GM12878 (cell line): ENCODE results near the gene ATXN2. TPM values are rescaled to one million over a fixed set of nuclear protein-coding genes. Genes with fewer than 3 reads are reported as not detected.
A peak's percentile ranks its signal among the peaks of the same experiment; 100 is the strongest.

Source experiments
- BCL3 ChIP-seq: IDR thresholded peaks from 2 replicates; pipeline ENCODE4 v1.6.1; 2011; ENCODE audit warnings: borderline replicate concordance, low read depth, mild to moderate bottlenecking, moderate library complexity, low read length; ENCODE audit not compliant: insufficient read depth, poor library complexity, severe bottlenecking
- BHLHE40 ChIP-seq, 2 experiments: fragments of 450-650 bp in 1 of 2; IDR thresholded peaks; 2 replicates each; pipeline ENCODE4 v1.6.1; 2011 to 2017; ENCODE audit warnings: low read depth in 2 of 2, borderline replicate concordance in 1 of 2, improper control_type of control experiment in 1 of 2, low read length in 1 of 2, mild to moderate bottlenecking in 1 of 2
- CBX3 ChIP-seq: fragments of 200-600 bp; sonication (generic); IDR thresholded peaks from 2 replicates; pipeline ENCODE4 v1.6.1; 2016; ENCODE audit warnings: low read depth, borderline replicate concordance
- CHD2 ChIP-seq: IDR thresholded peaks from 2 replicates; pipeline ENCODE4 v1.6.1; 2011; ENCODE audit warnings: low read depth, low read length, improper control_type of control experiment, borderline replicate concordance
- CHD4 ChIP-seq: fragments of 200-600 bp; sonication (generic); IDR thresholded peaks from 2 replicates; pipeline ENCODE4 v1.6.1; 2016; ENCODE audit warnings: mild to moderate bottlenecking
- CREB1 ChIP-seq: IDR thresholded peaks from 2 replicates; pipeline ENCODE4 v1.6.1; 2012; ENCODE audit warnings: low read depth, mild to moderate bottlenecking, inconsistent platforms
- CTCF ChIP-seq, 3 experiments: IDR thresholded peaks in 2 of 3; conservative IDR thresholded peaks in 1 of 3; 2 replicates each; pipeline ENCODE4 v1.5.1; 2011; ENCODE audit warnings: low read depth in 3 of 3, low read length in 3 of 3, mild to moderate bottlenecking in 3 of 3, control low read depth in 2 of 3, moderate library complexity in 2 of 3, inconsistent platforms in 1 of 3, mixed read lengths in 1 of 3; ENCODE audit not compliant: control insufficient read depth in 2 of 3, insufficient read depth in 1 of 3; ENCODE audit errors: extremely low read depth in 1 of 3
- E4F1 ChIP-seq: fragments of 450-650 bp; IDR thresholded peaks from 2 replicates; pipeline ENCODE4 v1.6.1; 2018; ENCODE audit warnings: borderline replicate concordance, mild to moderate bottlenecking; ENCODE audit not compliant: partially characterized antibody
- EP300 ChIP-seq, 2 experiments: fragments of 150-350 bp in 1 of 2; IDR thresholded peaks; 2 replicates each; pipeline ENCODE4 v1.6.1; 2011 to 2012; ENCODE audit warnings: low read depth in 2 of 2, low read length in 2 of 2, borderline replicate concordance in 1 of 2, improper control_type of control experiment in 1 of 2, inconsistent platforms in 1 of 2; ENCODE audit not compliant: control insufficient read depth in 1 of 2
- IKZF1 ChIP-seq: fragments of 450-650 bp; conservative IDR thresholded peaks from 2 replicates; pipeline ENCODE4 v1.6.1; 2017; ENCODE audit warnings: antibody characterized with exemption, mild to moderate bottlenecking
- JUND ChIP-seq: IDR thresholded peaks from 2 replicates; pipeline ENCODE4 v1.6.1; 2012; ENCODE audit warnings: low read depth, mild to moderate bottlenecking, low read length, improper control_type of control experiment, moderate library complexity
- MEF2A ChIP-seq: IDR thresholded peaks from 2 replicates; pipeline ENCODE4 v1.6.1; 2011; ENCODE audit warnings: low read depth, mild to moderate bottlenecking, low read length, moderate library complexity; ENCODE audit not compliant: insufficient read depth
- MEF2B ChIP-seq: fragments of 450-650 bp; IDR thresholded peaks from 2 replicates; pipeline ENCODE4 v1.6.1; 2018; ENCODE audit warnings: mild to moderate bottlenecking, moderate library complexity; ENCODE audit not compliant: partially characterized antibody, poor library complexity, severe bottlenecking
- NR2F1 ChIP-seq: fragments of 450-650 bp; conservative IDR thresholded peaks from 2 replicates; pipeline ENCODE4 v1.6.1; 2017; ENCODE audit warnings: mild to moderate bottlenecking
- NRF1 ChIP-seq: conservative IDR thresholded peaks from 2 replicates; pipeline ENCODE4 v1.6.1; 2011; ENCODE audit warnings: mild to moderate bottlenecking, low read depth, low read length, improper control_type of control experiment
- PAX8 ChIP-seq: fragments of 450-650 bp; IDR thresholded peaks from 2 replicates; pipeline ENCODE4 v1.6.1; 2017; ENCODE audit warnings: mild to moderate bottlenecking, moderate library complexity
- RAD51 ChIP-seq: fragments of 450-650 bp; IDR thresholded peaks from 2 replicates; pipeline ENCODE4 v1.6.1; 2016; ENCODE audit warnings: moderate library complexity, mild to moderate bottlenecking, inconsistent platforms
- RFX5 ChIP-seq: IDR thresholded peaks from 2 replicates; pipeline ENCODE4 v1.6.1; 2011; ENCODE audit warnings: low read depth, low read length, improper control_type of control experiment
- SMC3 ChIP-seq: IDR thresholded peaks from 2 replicates; pipeline ENCODE4 v1.6.1; 2011; ENCODE audit warnings: low read length, improper control_type of control experiment, borderline replicate concordance
- SP1 ChIP-seq: IDR thresholded peaks from one replicate; pipeline ENCODE4 v1.6.1; 2011; ENCODE audit warnings: low read depth, low read length
- SPI1 ChIP-seq: IDR thresholded peaks from 2 replicates; pipeline ENCODE4 v1.6.1; 2011; ENCODE audit warnings: low read depth, mild to moderate bottlenecking, low read length, moderate library complexity, borderline replicate concordance; ENCODE audit not compliant: insufficient read depth
- TCF12 ChIP-seq: IDR thresholded peaks from 2 replicates; pipeline ENCODE4 v1.6.1; 2011; ENCODE audit warnings: low read depth, mild to moderate bottlenecking, low read length
- TCF7 ChIP-seq: IDR thresholded peaks from 2 replicates; pipeline ENCODE4 v1.6.1; 2014; ENCODE audit warnings: antibody characterized with exemption, borderline replicate concordance
- WRNIP1 ChIP-seq: IDR thresholded peaks from 2 replicates; pipeline ENCODE4 v1.6.1; 2011; ENCODE audit warnings: low read depth, low read length, improper control_type of control experiment, borderline replicate concordance
- YBX1 ChIP-seq: fragments of 450-650 bp; IDR thresholded peaks from 2 replicates; pipeline ENCODE4 v1.6.1; 2016; ENCODE audit warnings: antibody characterized with exemption
- ZNF207 ChIP-seq: fragments of 450-650 bp; IDR thresholded peaks from 2 replicates; pipeline ENCODE4 v1.6.1; 2014; ENCODE audit warnings: antibody characterized with exemption, mild to moderate bottlenecking, borderline replicate concordance
- ZSCAN29 ChIP-seq: fragments of 450-650 bp; IDR thresholded peaks from 2 replicates; pipeline ENCODE4 v1.6.1; 2017; ENCODE audit warnings: mild to moderate bottlenecking, moderate library complexity
- polyA plus RNA-seq, 11 experiments: library from polyadenylated mRNA; depleted of rRNA in 4 of 11; unstranded in 6 of 11; stranded (reverse) in 5 of 11; fragments of >200 nt; fragmentation: Nextera tagmentation in 4 of 11; fragmentation: Illumina TruSeq in 1 of 11; extraction: Ambion mirVana in 4 of 11; extraction: Trizol in 1 of 11; gene quantifications; 1 replicate in 1 of 11; 2 replicates in 10 of 11; pipeline versions ENCODE4 v1.2.1 to v1.2.3, GENCODE V29; 2011 to 2016; ENCODE audit warnings: inconsistent platforms in 2 of 11, missing spikeins in 2 of 11, low read depth in 1 of 11
- total RNA-seq, 4 experiments: library from RNA; depleted of rRNA in 3 of 4; stranded (reverse); fragments of >200 nt in 3 of 4; fragmentation: Illumina TruSeq in 1 of 4; extraction: Trizol in 1 of 4; gene quantifications; 2 replicates each; pipeline versions ENCODE4 v1.2.1 to v1.2.3, GENCODE V29; 2013 to 2021

The ATXN2 gene
- total and polyA plus RNA-seq, 10 of the 15 experiments (the other 5 are each of a cell fraction or from before 2014, with no cell fraction given) = 8.8 to 31.5 (median 19.0) TPM

- no peak for TF ChIP-seq RAD51
- no peak for TF ChIP-seq SMC3
- TF ChIP-seq JUND = no peak
- TF ChIP-seq SPI1 = peak; percentile 55; the same call in 1 of the 2 replicates
- no peak for TF ChIP-seq TCF12
- peak; percentile 13 for TF ChIP-seq MEF2B
- TF ChIP-seq ZNF207 = no peak
- TF ChIP-seq CHD2 = no peak
- TF ChIP-seq CREB1 = no peak
- TF ChIP-seq CHD4 = no peak
- peak; percentile 9 for TF ChIP-seq IKZF1
- no peak for TF ChIP-seq TCF7
- TF ChIP-seq PAX8 = no peak
- no peak for TF ChIP-seq BCL3
- no peak for TF ChIP-seq WRNIP1
- TF ChIP-seq NRF1 = no peak
- TF ChIP-seq CTCF (IDR thresholded peaks at IDR 0.05 in 2 of 3, conservative IDR thresholded peaks at IDR 0.05 in 1 of 3; ENCODE audit: control insufficient read depth in 2 of 3, extremely low read depth in 1 of 3, insufficient read depth in 1 of 3, low read depth in 3 of 3, low read length in 3 of 3) = no peak
- TF ChIP-seq BHLHE40 (IDR thresholded peaks at IDR 0.05; ENCODE audit: borderline replicate concordance in 1 of 2, low read depth in 2 of 2, low read length in 1 of 2) = no peak
- no peak for TF ChIP-seq E4F1
- no peak for TF ChIP-seq EP300 (IDR thresholded peaks at IDR 0.05; ENCODE audit: borderline replicate concordance in 1 of 2, control insufficient read depth in 1 of 2, low read depth in 2 of 2, low read length in 2 of 2)
- no peak for TF ChIP-seq ZSCAN29
- no peak for TF ChIP-seq RFX5
- no peak for TF ChIP-seq SP1
- no peak for TF ChIP-seq MEF2A
- TF ChIP-seq YBX1 = no peak
- no peak for TF ChIP-seq CBX3
- no peak for TF ChIP-seq NR2F1
These were observed 193.1 kb downstream of the ATXN2 start, which contains the start of gene SH2B3 (continued) for GRCh38 chr12:111405859-111406473.
